Measurements from ENCODE around the gene DENND4C. TPM values are rescaled to one million over a fixed set of nuclear protein-coding genes. Genes with fewer than 3 reads are reported as not detected.
"Not testable (repeated sequence)": the region's sequence is repeated elsewhere in the genome, so short reads cannot be mapped to it uniquely, and the experiment has no call there.

The DENND4C gene
- total RNA-seq, 1 donor from 2014 or later, result 41.7 TPM

GRCh38 chr9:19409401-19410194 lies 179.1 kb downstream of the DENND4C start:
- H3K36me3 ChIP-seq (ENCODE audit: control insufficient read depth, insufficient read depth, low read length), result no peaks in the 10 kb centered on the region
- no peak for TF ChIP-seq CTCF (IDR thresholded peaks at IDR 0.05; ENCODE audit: insufficient read depth, low read length, poor library complexity, severe bottlenecking)
- H3K4me3 ChIP-seq (ENCODE audit: low read depth, low read length), result peak overlapping the region; percentile 74
- H3K27me3 ChIP-seq (ENCODE audit: control insufficient read depth, insufficient read depth, low read length), result no peaks in the 10 kb centered on the region
- DNase-seq (ENCODE audit: low read depth), result no peak

- no peak for DNase-seq (ENCODE audit: low read depth)
- H3K27me3 ChIP-seq (ENCODE audit: control insufficient read depth, insufficient read depth, low read length), result no peaks in the 10 kb centered on the region
- H3K36me3 ChIP-seq (ENCODE audit: control insufficient read depth, insufficient read depth, low read length), result no peaks in the 10 kb centered on the region
- no peak overlapping the region for H3K4me3 ChIP-seq (ENCODE audit: low read depth, low read length)
- TF ChIP-seq CTCF (IDR thresholded peaks at IDR 0.05; ENCODE audit: insufficient read depth, low read length, poor library complexity, severe bottlenecking), result no peak
Observed at GRCh38 chr9:19410195-19410503, 179.7 kb downstream of the DENND4C start.

- no peak overlapping the region for H3K4me3 ChIP-seq (ENCODE audit: low read depth, low read length)
- TF ChIP-seq CTCF (IDR thresholded peaks at IDR 0.05; ENCODE audit: insufficient read depth, low read length, poor library complexity, severe bottlenecking), result no peak
- H3K27me3 ChIP-seq (ENCODE audit: control insufficient read depth, insufficient read depth, low read length), result no peaks in the 10 kb centered on the region
- no peaks in the 10 kb centered on the region for H3K36me3 ChIP-seq (ENCODE audit: control insufficient read depth, insufficient read depth, low read length)
- no peak for DNase-seq (ENCODE audit: low read depth)
Observed at GRCh38 chr9:19410594-19410993, 180.1 kb downstream of the DENND4C start.

DNA sequence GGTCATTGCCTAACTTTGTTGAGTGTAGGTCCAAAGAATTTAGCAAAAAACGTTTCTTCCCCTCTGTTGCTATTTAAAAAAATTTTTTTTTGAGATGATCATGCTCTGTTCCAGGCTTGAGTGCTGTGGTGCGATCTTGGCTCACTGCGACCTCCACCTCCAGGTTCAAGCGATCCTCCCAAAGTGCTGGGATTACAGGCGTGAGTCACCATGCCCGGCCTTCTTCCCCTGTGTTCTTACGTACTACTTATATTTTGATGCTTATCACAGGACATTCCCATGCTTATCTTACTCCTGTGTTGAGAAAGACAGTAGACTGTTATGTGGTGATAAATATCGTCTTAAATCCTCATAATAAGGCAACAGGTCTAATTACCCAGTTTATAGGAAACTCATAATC lies 180.8 kb downstream of the DENND4C start:
- Histone ChIP-seq H3K36me3 (ENCODE audit: control insufficient read depth, insufficient read depth, low read length) (no peaks in the 10 kb centered on the region), H3K4me3 (ENCODE audit: low read depth, low read length) (no peak overlapping the region), H3K27me3 (ENCODE audit: control insufficient read depth, insufficient read depth, low read length) (no peaks in the 10 kb centered on the region)
- no peak for DNase-seq (ENCODE audit: low read depth)
- TF ChIP-seq CTCF (IDR thresholded peaks at IDR 0.05; ENCODE audit: insufficient read depth, low read length, poor library complexity, severe bottlenecking), result no peak

DNA sequence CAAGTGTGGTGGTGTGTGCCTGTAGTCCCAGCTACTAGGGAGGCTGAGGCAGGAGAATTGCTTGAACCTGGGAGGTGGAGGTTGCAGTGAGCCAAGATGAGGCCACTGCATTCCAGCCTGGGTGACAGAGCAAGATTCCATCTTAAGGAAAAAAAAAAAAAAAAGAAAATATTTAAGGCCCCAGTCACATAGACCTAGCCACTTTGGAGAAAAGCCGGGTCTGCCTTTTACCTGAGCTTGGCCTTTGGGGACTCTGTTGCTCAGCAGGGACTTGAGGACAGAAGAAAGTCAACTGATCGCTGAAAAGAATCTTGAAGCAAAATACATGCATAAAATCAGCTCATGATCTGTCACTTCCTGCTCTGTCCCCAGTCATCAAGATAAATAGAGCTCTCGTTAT lies 183.0 kb downstream of the DENND4C start:
- not testable (repeated sequence) for H3K27me3 ChIP-seq (ENCODE audit: control insufficient read depth, insufficient read depth, low read length); H3K36me3 ChIP-seq (ENCODE audit: control insufficient read depth, insufficient read depth, low read length); H3K4me3 ChIP-seq (ENCODE audit: low read depth, low read length); DNase-seq (ENCODE audit: low read depth)

DNA sequence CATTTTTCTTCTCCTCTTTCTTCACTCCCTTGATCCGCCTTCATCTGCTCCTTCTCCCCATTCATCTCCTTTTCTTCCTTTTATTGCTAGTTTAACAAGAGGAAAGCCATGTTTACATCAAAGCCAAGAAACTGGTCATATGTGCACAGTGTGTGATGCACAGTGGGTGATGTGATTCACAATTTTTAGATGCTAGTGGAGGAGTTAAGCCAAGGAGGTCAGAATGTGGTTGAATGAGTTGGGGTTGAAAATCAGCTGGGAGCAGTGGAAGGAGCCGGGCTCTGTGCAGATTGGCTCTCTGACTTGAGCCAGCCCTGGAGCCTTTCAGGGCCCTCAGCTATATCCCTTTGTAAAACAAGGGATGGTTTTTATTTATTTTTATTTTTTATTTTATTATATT lies 185.7 kb downstream of the DENND4C start:
- TF ChIP-seq CTCF (IDR thresholded peaks at IDR 0.05; ENCODE audit: insufficient read depth, low read length, poor library complexity, severe bottlenecking), result no peak
- no peaks in the 10 kb centered on the region for H3K27me3 ChIP-seq (ENCODE audit: control insufficient read depth, insufficient read depth, low read length)
- DNase-seq (ENCODE audit: low read depth), result no peak
- H3K4me3 ChIP-seq (ENCODE audit: low read depth, low read length), result no peak overlapping the region
- H3K36me3 ChIP-seq (ENCODE audit: control insufficient read depth, insufficient read depth, low read length), result no peaks in the 10 kb centered on the region
